SKM-1 (cell line): ENCODE results near the gene TIMM23B.
"Not testable (repeated sequence)": the region's sequence is repeated elsewhere in the genome, so short reads cannot be mapped to it uniquely, and the experiment has no call there.

Source experiments
- DNase-seq: peaks from one replicate; lab custom pipeline; 2025; ENCODE audit not compliant: unreplicated experiment; lab: John Stamatoyannopoulos, UW

Gene TIMM23B

DNA sequence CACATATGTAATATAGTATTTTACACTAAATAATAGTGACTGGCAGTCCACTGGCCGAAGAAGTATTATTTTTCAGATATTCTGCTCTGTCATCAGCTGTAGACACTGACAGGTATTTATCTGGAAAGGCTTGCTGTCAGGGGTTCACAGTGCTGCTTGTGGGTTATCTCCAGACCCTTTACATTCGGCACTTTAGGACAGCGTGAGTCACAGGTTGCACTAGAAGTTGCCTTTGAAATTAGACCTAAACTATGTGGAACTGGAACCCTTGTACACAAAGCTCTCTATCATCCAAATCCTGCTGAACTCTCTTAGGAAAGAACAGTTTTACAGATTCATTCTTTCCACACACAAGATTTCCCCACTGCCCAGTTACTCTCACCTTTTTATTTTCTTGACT, 30.2 kb downstream of the TIMM23B start:
- DNase-seq, result not testable (repeated sequence)

DNA sequence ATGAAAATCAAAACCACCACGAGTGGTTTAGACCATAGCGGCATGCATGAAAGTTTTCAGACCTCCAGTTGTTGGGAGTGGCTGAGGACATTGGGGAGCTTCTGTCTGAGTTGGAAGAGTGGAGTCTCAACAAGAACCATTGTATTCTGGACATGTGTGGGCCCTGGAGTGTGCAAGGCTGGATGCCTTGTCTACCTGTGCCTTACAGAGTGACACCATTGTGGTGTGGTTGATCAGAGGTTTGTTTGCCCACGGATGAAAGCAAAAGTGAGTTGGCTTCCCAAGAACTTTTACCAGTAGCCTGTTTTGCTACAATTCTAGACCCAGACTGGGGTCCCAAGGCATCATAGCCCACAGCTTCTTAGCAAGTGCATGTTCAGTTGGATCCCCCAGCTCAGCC, 35.9 kb downstream of the TIMM23B start:
- DNase-seq, result not testable (repeated sequence)

DNA sequence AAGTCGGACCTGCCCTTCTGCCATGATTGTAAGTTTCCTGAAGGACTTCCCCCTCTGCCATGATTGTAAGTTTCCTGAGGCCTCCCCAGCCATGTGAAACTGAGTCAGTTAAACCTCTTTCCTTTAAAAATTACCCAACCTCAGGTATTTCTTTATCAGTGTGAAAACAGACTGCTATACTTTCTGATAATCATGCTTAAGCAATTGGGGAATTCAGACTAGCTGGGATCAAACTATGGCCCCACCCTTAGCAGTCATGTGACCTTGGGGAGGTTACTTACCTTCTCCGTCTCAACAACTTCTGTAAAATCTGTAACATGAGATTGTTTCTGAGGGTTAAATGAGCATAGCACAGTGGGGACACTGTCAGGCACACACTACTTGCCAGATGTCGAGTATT, 45.4 kb downstream of the TIMM23B start:
- not testable (repeated sequence) for DNase-seq

DNA sequence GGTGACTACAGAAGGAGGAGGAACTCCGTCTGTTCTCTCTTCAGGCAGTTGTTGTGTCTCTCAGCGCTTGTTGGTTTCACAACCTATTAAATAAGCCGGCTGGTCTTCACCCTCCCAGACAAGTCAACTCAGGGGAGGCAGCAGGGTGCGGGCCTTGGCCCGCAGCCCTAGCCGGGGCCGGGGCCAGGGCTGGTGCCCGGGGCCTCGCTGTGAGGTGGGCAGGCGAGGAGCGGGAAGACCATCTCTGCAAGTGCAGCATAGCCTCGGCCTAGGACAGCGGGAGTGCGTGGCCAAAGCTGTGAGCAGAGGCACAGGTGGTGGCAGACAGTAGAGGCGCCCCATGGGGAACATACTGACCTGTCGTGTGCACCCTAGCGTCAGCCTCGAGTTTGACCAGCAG, 46.5 kb downstream of the TIMM23B start, which contains the start of gene AGAP6:
TSS of gene AGAP6 (plus strand) at position 31 of the 400 bp plus-strand sequence. CDS start at position 341, 310 bp downstream.
- DNase-seq, result not testable (repeated sequence)

DNA sequence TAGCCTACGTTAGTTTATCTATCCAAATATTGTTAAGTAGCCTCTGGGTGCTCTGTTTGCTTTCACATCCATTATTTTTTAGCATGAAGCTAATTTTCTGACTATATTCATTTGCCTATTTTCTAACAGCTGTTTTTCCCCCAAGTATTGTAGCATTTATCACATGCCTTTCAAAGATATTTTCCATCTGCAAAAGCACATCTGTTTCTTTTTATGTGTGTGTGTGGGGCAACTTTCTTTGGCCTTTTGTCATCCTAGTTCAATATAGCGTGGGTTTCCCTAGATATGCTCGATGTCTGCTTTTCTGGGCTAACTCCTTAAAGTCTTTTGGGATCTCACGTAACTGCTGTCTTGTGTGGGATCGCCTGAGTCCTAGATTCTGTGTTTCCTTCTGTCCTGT, 53.5 kb downstream of the TIMM23B start:
- DNase-seq, result not testable (repeated sequence)

DNA sequence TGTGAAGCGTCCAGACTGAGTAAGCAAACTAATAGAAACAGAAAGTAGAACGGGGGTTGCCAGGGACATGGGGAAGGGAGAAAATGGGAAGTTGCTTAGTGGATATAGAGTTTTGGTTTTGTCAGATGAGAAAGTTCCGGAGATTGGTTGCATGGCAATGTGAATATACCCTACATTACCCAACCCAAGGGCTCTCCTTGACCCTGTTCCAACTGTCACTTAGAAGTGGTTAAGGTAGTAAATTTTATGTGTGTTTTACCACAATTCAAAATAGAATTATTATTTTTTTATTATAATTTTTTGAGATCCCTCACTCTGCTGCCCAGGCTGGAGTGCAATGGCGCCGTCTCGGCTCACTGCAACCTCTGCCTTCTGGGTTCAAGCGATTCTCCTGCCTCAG, 72.2 kb downstream of the TIMM23B start:
- DNase-seq, result peak; percentile 5

DNA sequence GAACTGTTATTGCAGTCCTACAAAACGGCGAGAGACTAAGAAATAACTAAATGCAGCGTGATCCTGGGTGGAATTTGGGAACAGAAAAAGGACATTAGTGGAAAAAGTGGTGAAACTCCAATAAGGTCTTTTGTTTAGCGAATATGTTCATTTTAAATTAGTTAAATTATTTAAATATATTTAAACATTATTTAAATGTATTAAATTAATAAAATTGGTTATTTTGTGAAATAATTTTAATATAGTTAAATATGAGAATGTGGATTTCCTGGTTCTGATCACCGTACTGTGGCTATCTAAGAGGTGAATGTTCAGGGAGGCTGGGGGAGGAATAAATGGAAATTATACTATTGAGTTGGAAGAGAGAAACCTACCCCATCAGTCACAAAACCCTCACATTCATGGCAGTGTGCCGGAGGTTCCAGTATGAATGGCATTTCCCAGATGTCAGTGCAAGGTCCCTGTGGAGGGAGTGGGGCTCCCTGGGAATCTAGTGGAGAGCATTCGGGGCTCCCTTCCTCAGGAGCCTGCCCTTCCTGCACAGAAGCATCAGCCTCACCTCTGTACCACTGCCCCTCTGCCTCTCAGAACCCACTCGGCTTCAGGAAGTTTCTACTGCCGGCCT, 73.9 kb downstream of the TIMM23B start:
- not testable (repeated sequence) for DNase-seq

DNA sequence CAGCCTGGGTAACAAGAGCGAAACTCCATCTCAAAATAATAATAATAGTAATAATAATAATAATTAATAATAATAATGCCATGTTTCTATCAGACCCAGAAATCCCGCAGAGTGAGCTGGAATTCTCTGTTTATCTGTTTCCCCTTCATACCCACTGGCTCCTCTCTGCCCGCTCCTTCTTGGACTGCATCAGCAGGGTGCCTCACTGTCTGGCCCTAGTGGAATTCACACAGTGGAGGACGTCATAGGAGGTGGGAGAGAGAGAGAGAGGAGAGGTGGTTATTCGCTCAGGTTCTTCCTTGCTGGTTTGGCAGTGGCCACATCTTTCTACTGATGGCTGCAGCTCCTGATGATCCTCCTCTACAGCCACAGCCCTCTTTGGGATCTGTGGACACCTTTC, 75.1 kb downstream of the TIMM23B start:
- DNase-seq, result not testable (repeated sequence)

DNA sequence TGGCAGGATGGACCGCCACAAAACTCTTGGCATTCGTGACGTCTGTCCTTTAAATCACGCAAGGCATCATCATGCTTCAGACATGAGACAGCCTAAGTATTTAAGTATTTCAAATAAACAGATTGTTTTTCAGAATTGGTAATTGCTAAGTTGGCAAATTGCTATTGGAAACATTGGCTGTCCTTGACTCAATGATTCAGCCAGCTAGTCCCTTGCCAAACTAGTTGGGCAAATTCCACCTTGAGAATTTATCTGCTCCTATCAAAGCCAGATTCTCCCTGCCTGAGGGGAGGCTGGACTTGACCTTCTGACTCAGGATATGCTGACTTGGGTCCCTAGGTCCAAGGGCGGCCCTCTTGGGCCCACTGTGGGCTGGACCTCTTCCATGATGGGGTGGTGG, 75.8 kb downstream of the TIMM23B start:
- DNase-seq, result not testable (repeated sequence)

DNA sequence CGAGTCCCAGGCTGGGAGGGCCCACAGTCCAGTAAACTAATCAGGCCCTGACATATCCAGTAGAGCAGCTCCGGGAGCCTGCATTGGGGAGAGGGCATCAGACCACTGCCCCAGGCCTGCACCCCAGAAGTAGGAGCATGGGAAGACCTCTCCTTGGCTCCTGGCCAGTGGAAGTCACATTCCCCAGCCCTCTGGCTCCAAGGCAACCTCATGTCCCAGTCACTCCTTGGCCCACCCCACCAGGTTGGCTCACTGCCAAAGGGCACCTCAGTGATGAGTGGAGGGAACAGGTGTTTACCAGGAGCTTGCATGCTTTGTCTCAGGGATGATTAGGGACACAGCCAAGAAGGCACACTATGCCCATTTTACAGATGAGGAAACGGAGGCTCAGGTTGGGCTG, 77.4 kb downstream of the TIMM23B start:
- not testable (repeated sequence) for DNase-seq

DNA sequence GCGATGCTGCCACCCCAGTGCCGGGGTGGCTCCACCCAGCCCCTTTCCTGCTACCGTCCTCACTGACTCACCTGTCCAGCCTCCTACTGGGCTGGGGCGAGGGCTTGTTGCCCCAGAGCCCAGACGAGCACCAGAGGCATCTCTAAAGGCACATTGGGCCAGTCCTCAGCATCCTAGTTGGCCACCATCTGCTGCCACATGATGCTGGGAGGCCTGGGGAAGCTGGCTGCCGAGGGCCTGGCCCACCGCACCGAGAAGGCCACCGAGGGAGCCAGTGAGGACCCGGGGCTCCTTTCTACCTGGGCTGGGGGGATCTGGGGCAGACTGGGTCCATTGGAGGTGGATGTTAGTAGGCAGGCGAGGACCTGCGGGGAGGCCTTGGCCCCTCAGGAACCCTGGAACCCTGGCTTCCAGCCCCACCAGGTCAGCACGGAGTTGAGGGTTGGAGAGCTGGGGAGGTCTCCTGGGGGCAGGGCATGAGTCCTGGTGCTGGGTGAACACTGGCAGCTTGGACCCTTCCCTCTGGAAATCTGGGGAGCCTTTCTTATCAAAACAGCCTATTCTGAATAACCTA, 78.7 kb downstream of the TIMM23B start:
- DNase-seq, result not testable (repeated sequence)

DNA sequence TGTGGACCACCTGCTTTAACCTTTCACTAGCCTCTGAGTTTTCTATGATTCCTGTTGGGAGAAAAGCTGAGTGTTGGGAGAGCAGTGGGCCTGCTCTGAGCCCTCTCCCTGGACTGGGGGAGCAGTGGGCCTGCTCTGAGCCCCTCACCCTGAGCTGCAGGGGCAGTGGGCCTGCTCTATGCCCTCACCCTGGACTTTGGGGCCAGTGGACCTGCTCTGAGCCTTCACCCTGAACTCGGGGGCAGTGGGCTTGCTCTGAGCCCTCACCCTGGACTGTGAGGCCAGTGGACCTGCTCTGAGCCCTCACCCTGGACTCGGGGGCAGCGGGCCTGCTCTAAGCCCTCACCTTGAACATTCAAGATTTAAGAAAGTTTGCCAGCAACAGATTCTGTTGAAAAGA, 79.8 kb downstream of the TIMM23B start:
- no peak for DNase-seq
